Stimulated activated CD4-positive, alpha-beta T cell treated with anti-CD3 and anti-CD28 coated beads, Interleukin-12 subunit alpha, Interleukin-12 subunit beta, amount 100 ng/mL, for 4 hours (primary cell): ENCODE measurements around the gene KLHDC9.

Source experiments
- DNase-seq: peaks from one replicate; pipeline ENCODE4 v3.0.0-alpha.2; 2020

The KLHDC9 gene

DNA sequence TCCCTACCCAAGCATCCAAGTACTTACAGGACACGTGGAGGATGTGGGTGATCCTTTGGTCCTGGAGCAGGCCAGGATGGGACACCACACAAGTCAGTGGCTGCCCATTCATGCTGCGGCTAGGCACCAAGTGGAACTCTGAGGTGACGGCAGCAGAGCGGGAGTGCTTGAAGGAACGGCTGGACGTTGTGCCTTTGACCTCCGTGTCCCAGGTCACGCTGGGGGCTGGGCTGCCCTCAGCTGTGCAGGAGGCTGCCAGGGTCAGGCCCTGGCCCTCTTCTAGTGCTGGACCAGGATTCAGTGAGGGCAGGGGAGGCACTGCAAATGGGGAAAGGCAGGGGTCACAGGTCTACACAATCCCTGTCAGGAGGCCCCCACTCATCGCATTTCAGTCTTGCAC, 20.7 kb upstream of the KLHDC9 start:
- DNase-seq, result no peak

DNA sequence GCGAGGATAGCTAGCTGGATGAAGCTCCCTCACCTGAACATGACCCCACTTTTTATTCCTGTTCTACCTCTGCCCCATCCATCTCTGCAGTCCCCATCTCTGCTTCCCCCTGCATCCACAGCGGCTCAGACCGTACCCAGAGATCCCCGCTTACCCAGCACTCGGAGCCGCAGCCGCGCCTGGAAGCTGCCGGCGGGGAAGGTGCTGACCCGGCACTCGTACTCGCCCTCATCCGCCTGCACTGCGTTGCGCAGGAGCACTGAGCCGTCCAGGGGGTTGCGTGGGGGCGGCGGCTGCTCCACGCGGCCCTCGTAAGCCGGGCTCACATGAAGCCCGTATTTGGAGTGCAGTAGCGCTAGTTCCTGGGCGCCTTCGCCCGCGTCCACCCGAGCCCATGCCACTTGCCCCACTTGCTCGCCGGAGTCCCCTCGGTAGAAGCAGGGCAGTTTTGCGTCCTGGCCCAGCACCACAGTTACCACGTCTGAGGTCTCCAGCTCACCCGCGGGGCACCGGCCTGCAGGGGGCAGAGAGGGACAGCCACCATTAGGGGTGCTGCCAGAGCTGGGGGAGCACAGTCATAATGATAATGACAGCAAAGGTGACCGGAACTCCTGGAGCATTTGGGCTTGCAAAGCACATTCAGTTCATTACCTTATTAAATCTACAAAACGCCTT, 18.6 kb upstream of the KLHDC9 start:
- no peak for DNase-seq

DNA sequence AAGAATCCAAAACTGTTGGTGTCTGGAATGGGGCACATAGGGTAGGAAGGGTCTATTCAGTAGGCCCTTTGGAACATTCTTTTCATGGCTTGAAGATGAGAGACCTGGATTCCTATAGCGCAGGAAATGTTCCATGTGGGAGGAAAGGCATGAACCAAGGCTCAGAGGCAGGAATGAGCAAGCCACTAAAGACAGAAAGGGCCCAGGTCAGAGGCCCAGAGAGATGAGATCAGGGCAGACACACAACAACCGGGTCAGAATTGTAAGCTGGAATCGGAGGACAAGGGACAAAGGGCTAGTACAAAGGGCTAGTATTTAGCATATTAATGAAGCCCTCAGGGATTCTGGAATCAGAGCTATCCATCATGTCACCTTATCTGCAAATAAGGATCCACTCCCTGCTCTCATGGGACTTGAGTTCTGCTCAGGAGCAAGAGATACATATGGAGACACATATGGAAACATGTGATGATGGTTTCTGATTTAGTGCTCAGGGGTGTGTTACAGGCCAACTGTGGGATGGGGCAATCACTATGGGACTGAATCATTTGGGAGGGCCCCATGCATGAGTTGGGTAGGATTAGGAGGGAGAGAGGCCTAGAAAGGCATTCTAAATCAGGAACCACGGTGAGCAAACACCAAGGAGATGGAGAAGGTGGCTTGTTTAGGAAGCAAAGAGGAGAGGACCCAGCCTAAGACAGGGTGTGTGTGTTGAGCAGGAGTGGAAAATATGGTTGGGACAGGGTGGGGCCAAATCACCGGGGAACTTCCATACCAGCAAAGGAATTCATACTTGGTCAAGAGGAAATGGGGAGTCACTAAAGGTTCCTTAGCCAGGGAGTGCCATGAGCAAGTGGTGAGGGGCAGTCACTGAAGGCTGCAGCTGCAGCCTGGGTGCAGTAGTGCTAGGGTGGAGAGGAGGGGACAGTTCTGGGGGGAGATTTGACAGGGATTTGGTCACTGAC, 17.4 kb upstream of the KLHDC9 start:
- DNase-seq, result no peak

DNA sequence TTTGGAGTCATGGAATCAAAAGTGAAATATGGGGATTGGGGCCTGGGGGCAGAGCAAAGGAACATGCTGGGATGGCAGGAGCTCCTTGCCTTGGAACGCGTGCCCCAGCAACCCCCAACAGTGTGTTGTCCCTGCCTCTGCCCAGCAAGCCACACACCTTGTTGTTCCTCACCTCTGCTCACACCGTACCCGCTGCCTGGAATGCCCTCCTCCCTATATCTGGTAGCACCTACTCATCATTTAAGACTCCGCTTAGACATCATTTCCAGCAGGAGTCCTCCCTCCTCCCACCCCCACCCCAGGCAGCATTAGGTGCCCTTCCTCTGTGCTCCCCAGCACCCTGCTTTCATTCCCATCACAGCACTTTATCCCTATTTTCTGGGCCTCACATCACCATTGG, 16.6 kb upstream of the KLHDC9 start:
- DNase-seq, result no peak

DNA sequence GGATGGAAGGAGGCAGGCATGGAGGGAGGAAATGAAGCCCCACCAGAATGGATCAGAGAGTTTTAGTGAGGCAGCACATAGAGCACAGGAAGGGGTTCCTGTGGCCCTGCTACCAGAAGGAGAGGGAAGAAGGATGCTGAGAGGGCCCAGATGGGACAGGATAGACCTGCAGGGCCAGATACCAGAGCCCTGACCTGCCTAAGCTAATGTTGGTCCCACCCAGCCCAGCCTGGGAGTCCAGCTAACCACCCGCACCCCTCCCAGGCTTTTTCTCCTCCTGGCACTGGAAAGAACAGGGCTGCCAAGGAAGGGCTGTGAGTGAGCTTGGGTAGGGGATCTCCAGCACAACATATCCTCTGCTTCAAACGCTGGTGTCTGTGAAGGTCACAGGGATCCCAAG, 15.7 kb upstream of the KLHDC9 start:
- no peak for DNase-seq

DNA sequence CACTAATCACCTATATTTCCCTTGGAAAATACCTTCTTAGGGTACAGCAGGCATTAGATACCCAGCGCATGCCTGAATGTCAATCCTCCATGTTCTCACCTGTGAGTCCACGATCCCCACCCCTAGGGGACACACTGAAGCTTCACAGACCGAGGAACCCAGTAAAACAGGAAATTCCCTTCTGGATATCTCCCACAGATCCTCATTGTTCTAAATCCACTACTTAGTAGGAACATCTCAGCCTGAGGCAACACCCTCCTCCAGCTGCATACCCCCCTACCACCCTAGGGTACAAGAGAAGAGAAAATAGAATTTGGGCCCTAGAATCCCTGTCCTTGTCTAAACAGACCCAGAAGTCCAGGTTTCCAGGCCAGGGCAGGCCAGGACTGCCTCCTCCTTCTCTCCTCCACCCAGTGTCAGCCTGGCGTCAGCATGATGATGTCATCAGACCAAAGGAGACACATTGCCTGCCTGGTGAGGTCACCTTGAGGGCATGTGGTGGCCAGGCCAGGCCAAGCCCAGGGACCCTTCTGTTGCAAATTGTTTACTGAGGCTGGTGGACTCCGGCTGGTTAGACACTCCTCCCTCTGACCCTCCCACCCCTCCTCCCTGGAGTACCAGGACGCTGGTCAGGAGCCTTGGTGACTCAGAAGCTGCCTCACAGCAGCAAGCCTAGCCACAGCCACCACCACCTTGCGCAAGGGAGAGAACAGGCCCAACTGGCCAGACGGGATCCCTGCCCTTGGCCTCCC, 15.0 kb upstream of the KLHDC9 start:
- no peak for DNase-seq

DNA sequence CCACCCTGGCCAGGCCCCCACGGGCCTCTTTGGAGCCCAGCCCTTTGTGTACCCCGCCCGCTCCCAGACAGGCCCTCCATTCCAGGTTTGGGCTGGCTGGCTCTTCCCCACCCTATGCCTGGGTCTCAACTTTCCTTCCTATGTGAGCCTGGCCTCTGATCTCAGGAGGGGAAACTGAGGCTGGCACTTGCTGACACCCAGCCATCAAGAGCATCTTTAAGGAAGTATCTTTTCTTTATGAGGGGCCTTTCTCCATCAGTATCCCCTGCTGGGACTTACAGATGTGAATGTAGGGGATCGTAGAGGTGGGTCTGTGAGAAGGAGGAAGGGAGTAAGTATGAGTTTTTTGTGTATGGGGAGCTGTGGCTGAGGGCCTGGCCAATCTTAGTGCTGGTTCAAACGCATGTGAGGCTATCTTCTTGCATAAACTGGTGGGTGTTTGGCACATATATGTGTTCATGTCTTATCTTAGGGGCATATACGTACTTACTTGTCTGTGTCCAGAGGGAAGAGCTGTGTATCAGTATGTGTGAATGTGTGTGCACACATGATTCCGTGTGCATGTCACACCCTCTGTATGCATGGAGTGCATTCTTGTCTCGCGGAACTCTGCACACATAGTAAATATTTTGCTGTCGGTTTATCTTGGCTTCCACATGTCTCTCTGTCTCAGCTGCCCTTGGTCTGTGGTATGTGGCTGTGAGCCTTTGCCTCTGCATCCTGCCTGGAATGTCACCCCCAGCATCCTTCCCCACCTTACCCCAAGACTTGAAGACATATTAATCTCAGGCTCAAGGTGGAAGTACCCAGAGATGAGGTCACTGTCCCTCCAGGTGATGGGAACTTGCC, 14.2 kb upstream of the KLHDC9 start:
- no peak for DNase-seq

DNA sequence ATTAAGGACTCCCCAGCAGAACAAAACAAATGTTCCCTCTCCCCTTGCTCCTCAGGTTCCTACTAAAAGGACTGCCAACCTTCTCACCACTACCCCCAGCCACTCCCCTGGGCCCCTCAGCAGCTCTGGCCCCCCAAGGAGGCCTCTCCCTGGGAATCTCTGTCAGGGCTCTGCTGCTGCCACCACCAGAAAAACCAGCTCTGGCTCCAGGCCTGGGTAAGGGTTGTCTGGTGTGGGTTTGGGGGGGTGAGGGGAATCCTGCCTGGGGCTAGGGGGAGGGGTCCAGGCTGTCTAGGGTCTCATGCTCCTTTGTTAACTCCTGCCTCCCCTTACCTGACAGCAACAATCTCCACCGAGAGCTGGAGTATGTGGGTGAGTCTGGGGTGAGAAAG, 13.6 kb upstream of the KLHDC9 start:
- no peak for DNase-seq

DNA sequence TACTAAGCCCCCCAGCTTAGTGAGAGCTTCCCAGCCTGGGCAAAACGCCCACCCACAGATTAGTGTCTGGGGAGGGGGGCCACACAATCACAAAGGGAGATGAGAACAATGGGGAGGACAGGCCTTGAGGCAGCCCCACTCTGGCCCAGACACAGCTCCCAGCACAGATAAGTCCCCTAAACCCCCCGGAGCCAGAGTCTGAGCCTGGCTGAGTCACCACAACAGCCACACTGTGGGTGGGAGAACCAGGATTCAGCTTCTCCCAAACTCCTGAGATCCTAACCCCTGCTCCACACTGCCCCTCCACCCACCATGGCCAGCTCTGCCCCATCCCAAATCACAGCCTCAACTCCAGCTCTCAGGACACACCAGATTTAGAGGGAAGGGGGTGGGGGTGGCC, 13.0 kb upstream of the KLHDC9 start:
- DNase-seq, result no peak

DNA sequence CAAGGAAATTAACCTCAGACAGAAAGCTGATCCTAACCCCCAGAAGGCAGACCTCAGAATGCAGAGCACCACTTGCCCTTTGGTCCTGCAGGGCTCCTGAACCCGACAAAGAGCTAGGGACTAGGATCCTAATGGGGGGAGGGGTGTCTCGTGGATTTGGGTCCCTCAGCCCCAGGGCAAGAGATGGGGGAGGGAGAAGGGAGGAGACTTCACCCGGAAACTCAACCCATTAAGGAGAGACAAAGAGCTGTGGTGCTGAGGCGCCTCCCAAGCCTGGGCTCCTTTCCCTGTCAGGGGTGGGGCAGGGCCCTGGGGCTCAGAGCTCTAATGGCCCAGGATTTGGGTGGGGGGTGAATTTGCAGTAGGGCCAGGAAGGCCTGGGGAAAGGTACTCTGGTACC, 11.7 kb upstream of the KLHDC9 start:
- no peak for DNase-seq

DNA sequence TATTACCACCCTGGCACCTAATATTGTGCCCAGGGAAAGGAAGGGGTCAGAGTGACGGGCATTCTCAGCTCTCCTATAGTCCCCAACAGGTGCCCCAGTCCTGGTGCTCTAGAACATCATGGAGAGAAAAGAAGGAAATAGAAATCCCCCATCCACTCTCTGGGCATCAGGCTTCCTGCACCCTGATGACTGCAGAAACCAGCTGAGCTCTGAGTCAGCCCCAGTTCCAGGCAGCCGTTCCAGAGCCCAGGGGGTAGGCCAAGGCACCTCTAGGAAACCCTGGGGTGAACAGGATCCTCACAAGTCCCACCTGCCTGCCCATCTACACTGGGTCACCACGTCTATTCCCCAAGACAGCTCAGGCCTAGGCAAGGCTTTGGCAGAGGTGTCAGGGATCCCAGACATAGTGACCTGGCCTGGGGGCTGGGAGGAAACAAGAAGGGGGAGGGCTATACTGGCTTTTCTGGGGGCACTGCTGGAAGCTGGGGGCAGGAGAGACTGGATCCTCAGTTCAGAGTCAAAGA, 9.5 kb upstream of the KLHDC9 start:
- no peak for DNase-seq

DNA sequence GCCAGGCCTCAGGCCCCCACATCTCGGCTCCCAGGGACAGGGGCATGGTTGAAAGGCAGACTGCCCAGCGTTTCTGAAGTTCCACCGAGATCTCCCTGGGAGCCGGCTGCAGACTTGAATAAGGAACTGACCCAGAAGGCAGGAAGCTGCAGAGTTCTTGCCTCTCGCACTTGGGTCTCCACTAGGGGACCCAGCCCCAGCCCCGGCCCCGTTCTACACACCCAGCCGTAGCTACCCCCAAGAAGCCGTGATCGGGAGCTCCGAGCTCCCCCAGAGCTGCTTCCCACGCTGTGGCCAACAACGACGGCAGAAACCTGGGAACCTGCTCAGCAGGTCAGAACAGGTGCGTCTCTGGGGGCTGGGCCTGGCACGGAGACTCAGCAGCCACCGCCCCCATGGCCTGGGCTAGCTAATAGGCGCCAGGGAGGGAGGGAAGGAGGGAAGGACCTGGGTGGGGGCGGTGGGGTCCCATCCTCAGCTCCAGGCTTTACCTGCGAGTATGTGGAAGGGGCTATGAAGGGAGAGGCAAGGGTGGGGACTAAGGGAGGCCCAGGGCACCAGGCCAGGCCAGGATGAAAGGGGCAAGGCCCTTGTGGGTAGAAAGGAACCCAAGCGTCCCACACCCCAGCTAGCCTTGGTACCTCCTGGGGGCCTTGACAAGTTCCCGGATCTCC, 8.8 kb upstream of the KLHDC9 start, which contains the start of gene NECTIN4:
TSS of gene NECTIN4 (minus strand) at position 308 of the 674 bp plus-strand sequence. CDS start at position 46, 262 bp downstream.
- DNase-seq, result no peak

DNA sequence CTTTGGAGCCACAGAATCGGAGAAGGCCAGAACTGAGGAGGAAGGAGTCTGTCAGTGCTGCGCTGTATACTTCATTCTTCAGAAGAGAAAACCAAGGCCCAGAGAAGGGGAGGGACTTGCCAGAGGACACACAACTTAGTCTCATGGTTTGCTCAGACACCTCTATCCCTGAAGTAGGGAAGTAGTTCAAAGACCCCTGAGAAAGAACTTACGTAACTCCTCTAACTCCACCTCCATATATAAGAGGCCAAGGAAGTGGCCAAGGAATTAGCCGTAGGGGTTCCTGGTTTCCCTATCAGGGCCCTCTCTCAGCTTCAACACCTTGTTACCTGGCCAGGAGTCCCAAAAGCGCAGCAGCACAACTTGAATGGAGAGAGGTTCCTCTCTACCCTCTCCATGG, 8.2 kb upstream of the KLHDC9 start:
- DNase-seq, result no peak

DNA sequence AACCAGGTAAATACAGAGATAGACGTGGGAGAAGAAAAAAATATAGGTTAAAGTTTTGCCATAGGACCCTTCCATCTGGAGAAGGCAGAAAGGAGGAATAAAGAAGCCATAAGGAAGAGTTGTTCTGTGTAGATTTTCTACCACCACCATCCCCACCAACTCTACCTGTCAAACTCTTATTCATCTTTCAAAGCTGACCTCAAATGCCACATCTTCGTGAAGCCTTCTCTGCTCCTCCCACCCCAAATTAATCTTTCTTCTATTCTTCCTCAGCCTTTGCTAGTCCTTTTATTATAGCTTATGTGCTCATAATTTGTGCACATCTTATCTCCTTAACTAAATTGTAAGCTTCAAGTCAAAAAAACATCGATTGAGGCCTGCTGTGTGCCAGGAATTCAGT, 7.5 kb upstream of the KLHDC9 start:
- DNase-seq, result no peak

DNA sequence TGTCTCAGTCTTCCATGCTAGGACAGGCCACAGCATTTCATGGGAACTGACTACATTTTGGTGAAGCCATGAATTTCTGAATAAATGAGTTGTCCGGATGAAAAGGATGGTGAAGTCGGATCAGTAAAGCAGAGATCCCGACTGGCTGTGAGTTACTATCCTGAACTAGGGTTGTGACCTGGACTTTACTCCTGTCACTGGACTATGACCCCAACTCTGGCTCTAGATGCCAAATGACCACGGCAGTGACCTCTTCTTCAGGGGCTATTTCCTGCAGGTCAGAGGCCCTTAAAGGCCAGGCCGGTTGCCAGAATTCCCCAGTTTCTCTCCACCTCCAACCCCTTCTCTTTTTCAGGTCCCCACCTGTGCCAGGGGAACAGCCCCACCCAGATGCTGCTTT, 7.1 kb upstream of the KLHDC9 start:
- no peak for DNase-seq

DNA sequence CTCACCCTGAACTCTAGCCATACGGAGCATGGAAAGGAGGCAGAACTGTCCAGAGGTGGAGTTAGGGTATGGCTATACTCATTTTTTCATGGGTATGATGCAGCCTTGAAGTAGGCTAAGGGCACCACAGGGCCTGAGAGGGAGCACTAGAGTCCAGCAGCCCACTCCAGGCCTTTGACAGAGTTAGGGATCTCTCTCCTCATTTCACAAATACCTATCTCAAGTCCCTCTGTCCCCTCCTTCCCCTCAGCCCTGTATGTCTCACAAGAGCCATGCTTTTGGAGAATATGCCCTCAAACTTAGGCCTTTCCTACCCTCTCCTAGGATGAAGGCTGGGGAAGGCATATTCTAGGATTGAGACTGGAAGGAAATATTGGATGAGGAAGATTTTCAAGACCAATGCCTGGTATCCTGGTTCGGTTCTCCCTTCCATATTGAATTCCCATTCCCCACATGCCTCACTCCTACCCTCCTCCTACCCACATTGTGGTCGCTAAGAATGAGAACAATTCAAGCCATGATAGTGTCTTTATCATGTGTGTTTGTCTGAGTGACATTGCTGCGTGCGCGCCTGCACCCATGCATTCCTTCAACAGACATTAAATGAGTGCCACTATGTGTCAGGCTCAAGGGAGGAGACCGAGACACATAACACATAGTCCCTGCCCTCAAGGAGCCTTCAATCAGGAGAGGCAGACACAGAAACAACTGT, 6.2 kb upstream of the KLHDC9 start:
- DNase-seq, result no peak

DNA sequence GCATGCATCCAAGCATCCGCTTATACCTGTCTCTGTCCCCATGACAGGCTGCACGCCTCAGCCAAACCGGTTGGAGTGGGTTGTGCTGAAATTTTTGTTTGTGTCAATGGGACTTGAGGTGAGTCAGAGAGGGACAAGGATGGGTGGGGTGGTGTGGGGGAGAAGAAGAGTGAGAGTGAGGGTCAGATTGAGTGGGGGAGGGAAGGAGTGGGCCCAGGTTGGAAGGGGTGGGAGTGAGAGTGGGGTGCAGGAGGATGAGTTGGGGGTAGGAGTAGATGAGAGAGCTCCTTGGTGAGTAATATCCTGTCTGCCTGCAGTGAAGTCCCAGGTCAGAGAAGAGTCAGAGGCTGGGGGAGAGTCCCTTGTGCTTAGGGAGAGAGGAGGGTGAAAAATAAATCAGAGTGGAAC, 5.5 kb upstream of the KLHDC9 start:
- DNase-seq, result peak; percentile 37

DNA sequence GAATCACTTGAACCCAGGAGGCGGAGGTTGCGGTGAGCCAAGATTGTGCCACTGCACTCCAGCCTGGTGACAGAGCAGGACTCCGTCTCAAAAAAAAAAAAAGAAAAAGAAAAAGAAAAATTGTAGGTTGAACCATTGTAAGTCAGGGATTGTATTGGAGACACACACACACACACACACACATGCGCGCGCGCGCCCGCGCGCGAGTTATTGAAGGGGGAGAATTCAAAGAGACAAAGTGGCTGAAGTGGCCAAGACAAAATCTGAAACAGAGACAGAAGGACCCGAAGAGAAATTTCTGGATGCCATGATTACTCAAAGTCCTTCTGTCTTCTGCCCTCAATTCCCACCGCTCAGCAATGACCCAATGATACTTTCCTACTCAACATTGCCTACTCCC, 3.7 kb upstream of the KLHDC9 start:
- DNase-seq, result no peak

DNA sequence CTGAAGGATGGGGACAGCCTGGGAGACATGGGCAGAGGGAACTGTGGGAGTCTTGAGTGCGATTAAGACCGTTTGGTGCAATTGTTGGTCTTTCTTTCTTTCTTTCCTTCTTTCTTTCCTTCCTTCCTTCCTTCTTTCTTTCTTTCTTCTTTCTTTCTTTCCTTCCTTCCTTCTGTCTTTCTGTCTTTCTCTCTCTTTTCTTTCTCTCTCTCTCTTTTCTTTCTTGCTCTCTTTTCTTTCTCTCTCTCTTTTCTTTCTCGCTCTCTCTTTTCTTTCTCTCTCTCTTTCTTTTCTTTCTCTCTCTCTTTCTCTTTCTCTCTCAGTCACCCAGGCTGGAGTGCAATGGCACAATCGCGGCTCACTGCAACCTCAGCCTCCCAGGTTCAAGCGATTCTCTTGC, 2.9 kb upstream of the KLHDC9 start:
- DNase-seq, result no peak

DNA sequence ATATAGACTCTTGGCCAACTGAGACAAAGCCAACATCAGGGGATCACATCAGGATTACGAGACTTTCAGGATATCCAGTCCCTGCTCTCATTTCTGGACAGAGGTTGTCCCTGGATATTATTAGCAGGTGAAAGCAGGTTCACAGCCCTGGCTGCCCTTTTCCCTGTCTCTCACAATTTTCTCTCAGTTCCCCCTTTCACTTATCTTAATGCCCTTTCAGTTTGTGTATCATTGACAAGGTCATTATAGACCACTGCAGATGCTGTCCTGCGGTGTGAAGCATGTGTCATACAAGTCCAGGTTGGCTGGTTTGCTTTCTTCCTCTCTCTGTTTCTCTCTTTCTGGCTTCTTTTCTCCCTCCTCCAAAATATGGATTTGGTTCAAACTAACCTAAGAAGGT, 2.1 kb upstream of the KLHDC9 start:
- no peak for DNase-seq

DNA sequence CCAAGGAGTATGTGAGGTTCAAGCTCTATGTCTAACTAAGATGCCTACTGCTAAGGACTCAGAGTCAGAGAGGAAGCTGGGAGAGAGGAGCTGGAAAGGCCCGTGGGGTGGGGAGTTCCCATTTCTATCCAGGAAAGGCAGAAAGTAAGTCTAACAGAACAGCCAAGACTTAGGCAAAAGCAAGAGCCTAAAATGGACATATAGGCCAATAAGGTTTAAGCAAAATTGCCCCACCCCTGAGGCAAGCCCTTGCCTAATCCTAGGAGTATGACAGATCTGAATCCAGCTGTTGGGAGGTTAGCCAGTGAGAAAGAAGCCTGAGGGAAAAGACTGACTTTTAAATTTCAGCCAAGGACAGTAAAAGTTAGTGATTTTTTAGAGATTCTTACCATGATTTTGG, 1.6 kb upstream of the KLHDC9 start:
- no peak for DNase-seq
